C4-2B (cell line): ENCODE results near the gene TCP11L1.
"Not testable (repeated sequence)": the region's sequence is repeated elsewhere in the genome, so short reads cannot be mapped to it uniquely, and the experiment has no call there.

ENCODE experiments used
- H3K27ac ChIP-seq: fragments of 450-650 bp; 2 replicates; pipeline ENCODE4 v1.5.1; 2017
- CTCF ChIP-seq: fragments of 450-650 bp; conservative IDR thresholded peaks from 2 replicates; pipeline ENCODE4 v1.5.1; 2017; ENCODE audit warnings: mild to moderate bottlenecking
- ZFX ChIP-seq: fragments of 450-650 bp; IDR thresholded peaks from 2 replicates; pipeline ENCODE4 v1.6.1; 2017

TCP11L1 gene

GRCh38 chr11:33018840-33019239 is 20.5 kb upstream of the TCP11L1 start:
- TF ChIP-seq ZFX (no peak), CTCF (no peak)

GRCh38 chr11:33021501-33021900 is 17.9 kb upstream of the TCP11L1 start:
- H3K27ac ChIP-seq: no peak overlapping the region
- TF ChIP-seq ZFX (no peak), CTCF (no peak)

More at GRCh38 chr11:33018840-33019239, 20.5 kb upstream of the TCP11L1 start:
- H3K27ac ChIP-seq: no peak overlapping the region

- H3K27ac ChIP-seq: no peak overlapping the region
- TF ChIP-seq ZFX: no peak
- no peak for TF ChIP-seq CTCF
Measured at GRCh38 chr11:33021937-33022336, 17.4 kb upstream of the TCP11L1 start.

GRCh38 chr11:33025339-33025722 is 14.0 kb upstream of the TCP11L1 start:
- TF ChIP-seq CTCF (no peak), ZFX (no peak)
- H3K27ac ChIP-seq: no peak overlapping the region

GRCh38 chr11:33027233-33027632 is 12.1 kb upstream of the TCP11L1 start:
- H3K27ac ChIP-seq: no peak overlapping the region
- TF ChIP-seq CTCF (no peak), ZFX (no peak)

- H3K27ac ChIP-seq: no peak overlapping the region
- TF ChIP-seq ZFX (no peak), CTCF (no peak)
Measured at GRCh38 chr11:33027846-33028536, 11.4 kb upstream of the TCP11L1 start.

- no peak overlapping the region for H3K27ac ChIP-seq
- no peak for TF ChIP-seq CTCF
- no peak for TF ChIP-seq ZFX
Measured at GRCh38 chr11:33028537-33028914, 10.8 kb upstream of the TCP11L1 start.

GRCh38 chr11:33029218-33029617 is 10.2 kb upstream of the TCP11L1 start:
- H3K27ac ChIP-seq: not testable (repeated sequence)
